Neural progenitor cell (in vitro differentiated cells): ENCODE measurements around the gene C10orf71. TPM values are rescaled to one million over a fixed set of nuclear protein-coding genes. Genes with fewer than 3 reads are reported as not detected.

Experiments used
- DNase-seq: peaks from one replicate; pipeline ENCODE4 v3.0.0-alpha.2; 2016; ENCODE audit warnings: low spot score
- H2AFZ ChIP-seq: fragments of 200-600 bp; sonication (generic); replicated peaks from 2 replicates; pipeline ENCODE4 v1.6.1; 2016; ENCODE audit warnings: antibody characterized with exemption
- H3F3A ChIP-seq: fragments of 200-600 bp; sonication (generic); 2 replicates; pipeline ENCODE4 v1.6.1; 2016; ENCODE audit warnings: antibody characterized with exemption, low read depth
- H3K27ac ChIP-seq: fragments of 200-600 bp; sonication (generic); 2 replicates; pipeline ENCODE4 v1.5.1; 2016; ENCODE audit warnings: mild to moderate bottlenecking
- H3K27me3 ChIP-seq: fragments of 200-600 bp; sonication (generic); 2 replicates; pipeline ENCODE4 v1.6.1; 2016; ENCODE audit warnings: mild to moderate bottlenecking, moderate library complexity
- H3K36me3 ChIP-seq: fragments of 200-600 bp; sonication (generic); 2 replicates; pipeline ENCODE4 v1.5.1; 2016
- H3K4me1 ChIP-seq: fragments of 200-600 bp; sonication (generic); 2 replicates; pipeline ENCODE4 v1.6.1; 2016; ENCODE audit warnings: mixed run types
- H3K4me2 ChIP-seq: fragments of 200-600 bp; sonication (generic); 2 replicates; pipeline ENCODE4 v1.6.1; 2016
- H3K4me3 ChIP-seq: fragments of 200-600 bp; sonication (generic); 2 replicates; pipeline ENCODE4 v1.5.1; 2016
- H3K79me2 ChIP-seq: fragments of 200-600 bp; sonication (generic); 2 replicates; pipeline ENCODE4 v1.6.1; 2016; ENCODE audit warnings: low read depth
- H3K9ac ChIP-seq: fragments of 200-600 bp; sonication (generic); 2 replicates; pipeline ENCODE4 v1.6.1; 2016
- H3K9me3 ChIP-seq: fragments of 200-600 bp; sonication (generic); 2 replicates; pipeline ENCODE4 v1.5.1; 2016; ENCODE audit warnings: low read depth
- H4K20me1 ChIP-seq: fragments of 200-600 bp; sonication (generic); 2 replicates; pipeline ENCODE4 v1.6.1; 2016; ENCODE audit warnings: low read depth
- H3K27ac Mint-ChIP-seq: 3 replicates; pipeline ENCODE4 v1.8.0; 2021; ENCODE audit warnings: mixed read lengths
- H3K27me3 Mint-ChIP-seq: 2 replicates; pipeline ENCODE4 v1.8.0; 2022; ENCODE audit warnings: low read depth, mild to moderate bottlenecking, inconsistent platforms, moderate library complexity, mixed read lengths; ENCODE audit not compliant: insufficient read depth
- H3K36me3 Mint-ChIP-seq: 3 replicates; pipeline ENCODE4 v1.8.0; 2021; ENCODE audit warnings: mixed read lengths
- H3K4me1 Mint-ChIP-seq: 3 replicates; pipeline ENCODE4 v1.8.0; 2021; ENCODE audit warnings: mixed read lengths
- H3K4me3 Mint-ChIP-seq: 3 replicates; pipeline ENCODE4 v1.8.0; 2021; ENCODE audit warnings: mild to moderate bottlenecking, moderate library complexity, mixed read lengths
- H3K9me3 Mint-ChIP-seq: 3 replicates; pipeline ENCODE4 v1.8.0; 2020; ENCODE audit warnings: mixed read lengths
- EZH2 ChIP-seq: fragments of 200-600 bp; sonication (generic); IDR thresholded peaks from 2 replicates; pipeline ENCODE4 v1.6.1; 2017; ENCODE audit warnings: antibody characterized with exemption, mild to moderate bottlenecking, moderate library complexity
- EZH2phosphoT487 ChIP-seq: fragments of 200-600 bp; sonication (generic); IDR thresholded peaks from 2 replicates; pipeline ENCODE4 v1.6.1; 2017; ENCODE audit warnings: antibody characterized with exemption
- total RNA-seq: library from RNA; depleted of rRNA; stranded (reverse); fragments of >200 nt; gene quantifications from 2 replicates; pipeline ENCODE4 v1.2.3, GENCODE V29; 2015; ENCODE audit warnings: low replicate concordance
- TF ChIP-seq, protein P1 (sequence below): fragments of 200-600 bp; sonication (generic); IDR thresholded peaks from 2 replicates; pipeline ENCODE4 v1.5.1; 2017; ENCODE audit warnings: antibody characterized with exemption, mild to moderate bottlenecking

C10orf71 gene
- total RNA-seq, 1 donor from 2014 or later: not detected

DNA sequence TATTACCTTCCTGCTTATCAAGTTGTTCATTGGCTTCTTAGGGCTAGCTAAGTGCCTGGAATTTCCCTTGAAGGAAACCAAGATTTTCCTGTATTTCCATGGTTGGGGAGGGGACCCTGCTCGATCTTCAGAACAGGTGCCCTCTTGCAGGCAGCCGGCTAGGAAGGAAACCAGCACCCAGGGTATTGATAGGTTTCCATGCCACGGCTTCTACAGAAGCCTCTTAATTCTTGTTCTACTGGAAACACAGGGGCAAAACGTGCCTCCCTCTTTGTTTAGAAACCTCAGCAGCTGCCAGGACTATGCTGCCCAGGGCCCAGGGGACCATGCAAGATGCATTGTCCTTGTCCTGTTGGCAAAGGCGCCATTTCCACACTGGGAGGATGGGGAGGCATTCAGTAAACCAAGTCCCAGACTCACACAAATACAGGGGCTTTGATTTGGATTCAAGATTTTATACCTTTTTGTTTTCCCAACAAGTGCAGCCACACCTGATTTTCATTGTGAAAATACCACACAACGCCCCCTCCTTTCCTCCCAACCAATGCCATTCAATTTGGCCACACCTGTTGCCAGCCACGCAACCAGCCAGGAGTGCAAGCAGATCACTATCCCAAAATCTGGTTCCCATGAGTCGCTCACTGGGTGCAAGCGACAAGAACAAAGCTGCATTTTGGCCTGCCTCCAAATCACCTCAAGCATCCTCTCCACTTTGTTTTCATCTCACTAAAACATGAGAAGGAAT is 29.6 kb downstream of the C10orf71 start:
- no peak overlapping the region for H3K27ac Mint-ChIP-seq
- no peak for DNase-seq
- no peaks in the 10 kb centered on the region for H3K36me3 Mint-ChIP-seq
- H3K4me3 ChIP-seq: no peak overlapping the region
- peaks cover 3% of the 10 kb centered on the region for H3K4me1 Mint-ChIP-seq
- TF ChIP-seq, protein P1, sequence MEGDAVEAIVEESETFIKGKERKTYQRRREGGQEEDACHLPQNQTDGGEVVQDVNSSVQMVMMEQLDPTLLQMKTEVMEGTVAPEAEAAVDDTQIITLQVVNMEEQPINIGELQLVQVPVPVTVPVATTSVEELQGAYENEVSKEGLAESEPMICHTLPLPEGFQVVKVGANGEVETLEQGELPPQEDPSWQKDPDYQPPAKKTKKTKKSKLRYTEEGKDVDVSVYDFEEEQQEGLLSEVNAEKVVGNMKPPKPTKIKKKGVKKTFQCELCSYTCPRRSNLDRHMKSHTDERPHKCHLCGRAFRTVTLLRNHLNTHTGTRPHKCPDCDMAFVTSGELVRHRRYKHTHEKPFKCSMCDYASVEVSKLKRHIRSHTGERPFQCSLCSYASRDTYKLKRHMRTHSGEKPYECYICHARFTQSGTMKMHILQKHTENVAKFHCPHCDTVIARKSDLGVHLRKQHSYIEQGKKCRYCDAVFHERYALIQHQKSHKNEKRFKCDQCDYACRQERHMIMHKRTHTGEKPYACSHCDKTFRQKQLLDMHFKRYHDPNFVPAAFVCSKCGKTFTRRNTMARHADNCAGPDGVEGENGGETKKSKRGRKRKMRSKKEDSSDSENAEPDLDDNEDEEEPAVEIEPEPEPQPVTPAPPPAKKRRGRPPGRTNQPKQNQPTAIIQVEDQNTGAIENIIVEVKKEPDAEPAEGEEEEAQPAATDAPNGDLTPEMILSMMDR: no peak
- TF ChIP-seq EZH2phosphoT487 (no peak), EZH2 (no peak)
- no peak overlapping the region for H3K27ac ChIP-seq
- no peak overlapping the region for H3K4me3 Mint-ChIP-seq
- H4K20me1 ChIP-seq: no peaks in the 10 kb centered on the region
- H3K4me2 ChIP-seq: no peak overlapping the region
- H3K9ac ChIP-seq: no peak overlapping the region
- H3K9me3 Mint-ChIP-seq: peaks cover 4% of the 10 kb centered on the region
- H3K79me2 ChIP-seq: no peaks in the 10 kb centered on the region
- no peaks in the 10 kb centered on the region for H3F3A ChIP-seq
- H3K27me3 ChIP-seq: no peaks in the 10 kb centered on the region
- no peaks in the 10 kb centered on the region for H3K36me3 ChIP-seq
- no peaks in the 10 kb centered on the region for H3K9me3 ChIP-seq
- peak overlapping the region; percentile 10 for H2AFZ ChIP-seq
- H3K27me3 Mint-ChIP-seq: peaks cover 10% of the 10 kb centered on the region
- H3K4me1 ChIP-seq: no peaks in the 10 kb centered on the region

DNA sequence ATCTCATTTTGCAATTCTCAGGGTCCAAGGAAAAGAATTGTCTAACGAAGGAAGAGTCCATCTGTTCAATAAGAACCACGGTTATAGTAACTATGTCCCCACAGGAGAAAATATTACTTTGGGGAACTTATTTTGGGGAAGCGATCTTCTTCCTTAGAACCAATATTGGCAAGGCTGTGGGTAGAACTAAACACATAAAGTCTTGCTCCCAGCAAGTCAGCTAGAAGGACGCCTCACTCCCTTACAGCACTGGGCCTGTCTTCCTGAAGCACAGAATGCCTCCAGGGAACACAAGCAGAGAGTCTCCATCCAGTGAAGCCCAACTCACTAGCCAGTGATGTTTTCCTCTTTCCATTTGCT is 30.2 kb downstream of the C10orf71 start:
- Mint-ChIP-seq H3K9me3 (peaks cover 4% of the 10 kb centered on the region), H3K4me3 (no peak overlapping the region), H3K27me3 (peaks cover 13% of the 10 kb centered on the region), H3K27ac (no peak overlapping the region), H3K4me1 (peaks cover 3% of the 10 kb centered on the region), H3K36me3 (no peaks in the 10 kb centered on the region)
- no peaks in the 10 kb centered on the region for H4K20me1 ChIP-seq
- no peaks in the 10 kb centered on the region for H3K36me3 ChIP-seq
- H3K9me3 ChIP-seq: no peaks in the 10 kb centered on the region
- H3K4me3 ChIP-seq: no peak overlapping the region
- H3K79me2 ChIP-seq: no peaks in the 10 kb centered on the region
- DNase-seq: no peak
- H3F3A ChIP-seq: no peaks in the 10 kb centered on the region
- H3K9ac ChIP-seq: no peak overlapping the region
- TF ChIP-seq EZH2phosphoT487: no peak
- no peak for TF ChIP-seq EZH2
- TF ChIP-seq, protein P1: no peak
- no peak overlapping the region for H3K4me2 ChIP-seq
- H3K27ac ChIP-seq: no peak overlapping the region
- no peaks in the 10 kb centered on the region for H3K4me1 ChIP-seq
- no peak overlapping the region for H2AFZ ChIP-seq
- no peaks in the 10 kb centered on the region for H3K27me3 ChIP-seq

DNA sequence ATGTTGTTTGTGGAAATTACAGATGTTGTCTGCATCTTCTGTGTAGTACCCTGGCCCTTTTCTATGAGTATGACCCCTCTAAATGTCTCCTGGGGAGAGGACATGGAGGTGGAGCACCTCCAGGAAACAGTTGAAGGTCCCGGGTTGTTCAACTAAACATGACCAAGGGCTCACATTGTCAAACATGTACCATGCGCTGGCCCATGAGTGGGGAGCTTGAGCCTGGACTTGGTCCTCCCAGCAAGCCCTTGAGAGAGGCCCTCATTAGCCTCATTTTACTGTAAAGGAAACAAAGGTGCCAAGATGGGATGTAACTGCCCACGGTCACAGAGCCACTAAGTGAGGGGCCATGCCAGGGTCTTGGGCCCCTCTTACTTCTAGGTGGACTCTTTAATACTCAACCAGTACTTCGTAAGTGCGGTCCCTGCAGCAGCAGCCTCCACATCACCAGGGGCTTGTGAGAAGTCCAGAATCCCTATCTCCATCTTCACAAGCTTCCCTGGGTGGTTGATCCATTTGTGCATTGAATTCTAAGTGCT is 31.2 kb downstream of the C10orf71 start:
- Mint-ChIP-seq H3K9me3 (peaks cover 4% of the 10 kb centered on the region), H3K27me3 (peaks cover 12% of the 10 kb centered on the region), H3K36me3 (no peaks in the 10 kb centered on the region), H3K27ac (no peak overlapping the region), H3K4me3 (no peak overlapping the region), H3K4me1 (peaks cover 3% of the 10 kb centered on the region)
- TF ChIP-seq EZH2 (no peak), EZH2phosphoT487 (no peak)
- TF ChIP-seq, protein P1: no peak
- H3K36me3 ChIP-seq: no peaks in the 10 kb centered on the region
- H3K4me2 ChIP-seq: no peak overlapping the region
- H2AFZ ChIP-seq: no peak overlapping the region
- no peak overlapping the region for H3K9ac ChIP-seq
- H3K27me3 ChIP-seq: no peaks in the 10 kb centered on the region
- no peaks in the 10 kb centered on the region for H3K79me2 ChIP-seq
- no peaks in the 10 kb centered on the region for H3K9me3 ChIP-seq
- H4K20me1 ChIP-seq: no peaks in the 10 kb centered on the region
- H3K4me1 ChIP-seq: no peaks in the 10 kb centered on the region
- H3K27ac ChIP-seq: no peak overlapping the region
- no peaks in the 10 kb centered on the region for H3F3A ChIP-seq
- no peak overlapping the region for H3K4me3 ChIP-seq
- no peak for DNase-seq
